ENCODE measurements around the gene TNNT3. TPM values are rescaled to one million over a fixed set of nuclear protein-coding genes. Genes with fewer than 3 reads are reported as not detected.

Gene TNNT3
- total and polyA plus RNA-seq, 10 donors, result 0.64 to 4.9 (median 2.0) TPM; not detected in 1

- Histone ChIP-seq H3K4me3 (no peak overlapping the region), H3K36me3 (no peaks in the 10 kb centered on the region), H3K4me1 (no peaks in the 10 kb centered on the region), H3K27me3 (replicated peaks in 1 of 7) (no peaks in the 10 kb centered on the region), H3K9me3 (no peaks in the 10 kb centered on the region), H3K27ac (no peak overlapping the region)
- DNase-seq, result no peak
- intact Hi-C loops (cut with DNase I; ENCODE audit: low total_unique reads), result no loop called here
- TF ChIP-seq CTCF (IDR thresholded peaks at IDR 0.05 in 8 of 11, conservative IDR thresholded peaks at IDR 0.05 in 3 of 11) (no peak), POLR2AphosphoS5 (IDR thresholded peaks at IDR 0.05) (no peak), POLR2A (IDR thresholded peaks at IDR 0.05) (no peak)
- WGBS, 5 donors, result no CpG with 5 or more reads among the region's 17 CpGs
Measured at GRCh38 chr11:1964348-1964747, 44.8 kb downstream of the TNNT3 start.

DNA sequence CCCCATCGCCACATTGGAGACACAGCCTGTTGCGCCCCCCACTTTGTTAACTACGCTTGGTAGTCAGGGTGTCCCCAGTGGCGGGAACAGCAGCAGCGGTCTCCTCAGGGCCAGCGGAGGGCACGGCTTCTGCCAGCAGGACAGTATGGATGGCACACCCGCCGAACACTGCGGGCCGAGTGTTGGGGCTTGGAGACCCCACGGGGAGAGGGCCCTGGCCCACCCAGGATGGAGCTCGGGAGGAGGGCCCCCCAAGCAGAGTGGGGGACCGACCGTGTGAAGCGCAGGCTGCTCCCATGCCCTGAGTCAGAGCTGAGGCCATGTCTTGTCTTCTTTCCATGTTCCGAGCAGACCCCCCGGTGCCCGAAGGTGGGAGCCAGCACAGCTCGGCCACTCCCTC, 45.5 kb downstream of the TNNT3 start:
- no peak for TF ChIP-seq CTCF (IDR thresholded peaks at IDR 0.05 in 8 of 11, conservative IDR thresholded peaks at IDR 0.05 in 3 of 11)
- no peak for TF ChIP-seq POLR2AphosphoS5 (IDR thresholded peaks at IDR 0.05)
- TF ChIP-seq POLR2A (IDR thresholded peaks at IDR 0.05), result no peak
- Histone ChIP-seq H3K4me1 (no peaks in the 10 kb centered on the region), H3K27me3 (replicated peaks in 1 of 7) (no peaks in the 10 kb centered on the region), H3K9me3 (no peaks in the 10 kb centered on the region), H3K36me3 (no peaks in the 10 kb centered on the region), H3K4me3 (no peak overlapping the region), H3K27ac (no peak overlapping the region)
- WGBS, 5 donors, result 100% methylated on average over 3 of the region's 20 CpGs; no CpG with 5 or more reads in 4 of the 5 donors
- intact Hi-C loops (cut with DNase I; ENCODE audit: low total_unique reads), result no loop called here
- no peak for DNase-seq

DNA sequence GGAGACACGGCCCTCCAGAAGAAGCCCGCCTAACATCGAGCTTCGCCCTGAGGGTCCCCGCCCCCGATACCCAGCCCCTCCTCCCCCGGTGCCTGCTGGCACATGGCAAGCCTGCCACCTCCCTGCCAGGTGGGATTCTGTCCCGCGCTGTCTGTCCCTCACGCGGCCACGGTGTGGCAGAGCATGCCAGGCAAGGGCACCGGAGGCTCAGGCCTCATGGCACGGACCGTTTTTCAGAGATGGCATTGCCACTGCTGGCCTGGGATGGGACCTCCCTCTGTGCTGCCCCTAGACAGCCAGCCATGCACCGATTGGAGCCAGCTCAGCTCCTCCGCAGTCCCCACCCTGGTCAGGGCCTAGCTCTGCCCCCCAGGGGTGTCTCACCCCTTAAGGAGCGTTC, 47.0 kb downstream of the TNNT3 start:
- TF ChIP-seq POLR2AphosphoS5 (IDR thresholded peaks at IDR 0.05) (no peak), CTCF (IDR thresholded peaks at IDR 0.05 in 8 of 11, conservative IDR thresholded peaks at IDR 0.05 in 3 of 11) (no peak), POLR2A (IDR thresholded peaks at IDR 0.05) (no peak)
- WGBS, 5 donors, result 92 to 98% methylated on average over 6 to 8 of the region's 18 CpGs; no CpG with 5 or more reads in 3 of the 5 donors
- Histone ChIP-seq H3K9me3 (no peaks in the 10 kb centered on the region), H3K4me3 (no peak overlapping the region), H3K27me3 (replicated peaks in 1 of 7) (no peaks in the 10 kb centered on the region), H3K36me3 (no peaks in the 10 kb centered on the region), H3K4me1 (no peaks in the 10 kb centered on the region), H3K27ac (no peak overlapping the region)
- intact Hi-C loops (cut with DNase I; ENCODE audit: low total_unique reads), result no loop called here
- DNase-seq, result peak; percentile 23

- intact Hi-C loops (cut with DNase I; ENCODE audit: low total_unique reads), result no loop called here
- Histone ChIP-seq H3K4me3 (no peak overlapping the region), H3K4me1 (no peaks in the 10 kb centered on the region), H3K27ac (no peak overlapping the region), H3K9me3 (no peaks in the 10 kb centered on the region), H3K36me3 (no peaks in the 10 kb centered on the region), H3K27me3 (replicated peaks in 1 of 7) (no peaks in the 10 kb centered on the region)
- peak; percentile 12 for DNase-seq
- WGBS, 5 donors, result 70% methylated on average over 3 of the region's 21 CpGs; no CpG with 5 or more reads in 4 of the 5 donors
- TF ChIP-seq POLR2AphosphoS5 (IDR thresholded peaks at IDR 0.05) (no peak), CTCF (IDR thresholded peaks at IDR 0.05 in 8 of 11, conservative IDR thresholded peaks at IDR 0.05 in 3 of 11) (no peak), POLR2A (IDR thresholded peaks at IDR 0.05) (no peak)
Measured at GRCh38 chr11:1967641-1968225, 48.2 kb downstream of the TNNT3 start.
